CD4-positive, alpha-beta T cell (primary cell): ENCODE results near the gene SSTR4. TPM values are rescaled to one million over a fixed set of nuclear protein-coding genes. Genes with fewer than 3 reads are reported as not detected.

Experiments used
- ATAC-seq: fragments of 200-7000 bp; cut with Tn5 transposase; one replicate; pipeline ENCODE4 v1.10.0; 2022; ENCODE audit warnings: mild to moderate bottlenecking; ENCODE audit not compliant: poor library complexity
- CTCF ChIA-PET: fragments of 350-600 bp; sonication (Branson Sonifier 250); formaldehyde crosslinking; loops from one replicate; lab custom pipeline; 2021; ENCODE audit warnings: antibody characterized with exemption, inconsistent platforms; lab: Charles Lee
- POLR2A ChIA-PET: fragments of 350-600 bp; sonication (Branson Sonifier 250); formaldehyde crosslinking; loops from one replicate; lab custom pipeline; 2021; ENCODE audit warnings: antibody characterized with exemption, inconsistent platforms; lab: Charles Lee
- DNase-seq, 14 experiments: peaks; one replicate each; pipeline ENCODE4 v3.0.0-alpha.2; 2013 to 2020; ENCODE audit warnings: mixed read lengths in 2 of 14
- H3K27ac ChIP-seq, 2 donors: one replicate each; pipeline versions ENCODE4 v1.5.1 to v1.7.0; 2013; ENCODE audit warnings: low read length in 2 of 2, low read depth in 1 of 2, mild to moderate bottlenecking in 1 of 2
- H3K27me3 ChIP-seq, 2 experiments: 1 replicate in 1 of 2; 2 replicates in 1 of 2; pipeline versions ENCODE4 v1.6.1 to v1.7.0; 2013; ENCODE audit warnings: low read length in 2 of 2, control low read depth in 1 of 2, mild to moderate bottlenecking in 1 of 2, moderate library complexity in 1 of 2; ENCODE audit not compliant: insufficient read depth in 2 of 2, control insufficient read depth in 1 of 2
- H3K36me3 ChIP-seq: one replicate; pipeline ENCODE4 v1.6.1; 2013; ENCODE audit warnings: low read length, control low read depth; ENCODE audit not compliant: insufficient read depth
- H3K4me1 ChIP-seq: one replicate; pipeline ENCODE4 v1.6.1; 2013; ENCODE audit warnings: low read length, control low read depth; ENCODE audit not compliant: insufficient read depth
- H3K4me3 ChIP-seq: one replicate; pipeline ENCODE4 v1.5.1; 2013; ENCODE audit warnings: mild to moderate bottlenecking, low read length, moderate library complexity
- H3K9me3 ChIP-seq, 2 experiments: 1 replicate in 1 of 2; 2 replicates in 1 of 2; pipeline versions ENCODE4 v1.6.1 to v1.7.0; 2013; ENCODE audit warnings: low read length in 2 of 2, mild to moderate bottlenecking in 2 of 2, control low read depth in 1 of 2, moderate library complexity in 1 of 2; ENCODE audit not compliant: control insufficient read depth in 1 of 2, insufficient read depth in 1 of 2
- H3K27ac Mint-ChIP-seq: one replicate; pipeline ENCODE4 v1.8.0; 2020; ENCODE audit warnings: mixed read lengths
- H3K27me3 Mint-ChIP-seq: one replicate; pipeline ENCODE4 v1.8.0; 2021; ENCODE audit warnings: mixed read lengths
- H3K36me3 Mint-ChIP-seq: one replicate; pipeline ENCODE4 v1.8.0; 2021; ENCODE audit warnings: low read depth, mixed read lengths
- H3K4me1 Mint-ChIP-seq: one replicate; pipeline ENCODE4 v1.8.0; 2021; ENCODE audit warnings: low read depth, mixed read lengths
- H3K4me3 Mint-ChIP-seq: one replicate; pipeline ENCODE4 v1.8.0; 2020; ENCODE audit warnings: mild to moderate bottlenecking, mixed read lengths
- H3K9me3 Mint-ChIP-seq: one replicate; pipeline ENCODE4 v1.8.0; 2020; ENCODE audit warnings: mixed read lengths
- intact Hi-C, 2 experiments: fragments of 100-400 bp; cut with DNase I in 1 of 2; cut with micrococcal nuclease in 1 of 2; formaldehyde crosslinking; loops; one replicate each; pipeline versions ENCODE4 v1.15.1 to v1.9.0; 2023 to 2025; cut with DNase I, micrococcal nuclease
- total RNA-seq, 174 experiments: library from RNA in 2 of 174; stranded (reverse) in 2 of 174; gene quantifications; one replicate each; pipeline ENCODE4 v1.2.3 and lab custom pipeline; 2021 to 2026
- TF ChIP-seq, protein P1 (sequence below): fragments of 200-600 bp; IDR thresholded peaks from one replicate; pipeline ENCODE4 v1.8.0; 2022; ENCODE audit warnings: antibody characterized with exemption, mild to moderate bottlenecking

SSTR4 gene
- total RNA-seq, 2 experiments from 2014 or later: not detected

- peak in 2 of 14 experiments; percentile 15 to 31 for DNase-seq
- intact Hi-C loops: no loop called here
- ATAC-seq: no peak
- H3K27ac Mint-ChIP-seq: no peak overlapping the region
- Histone ChIP-seq H3K4me3 (peak overlapping the region; percentile 33), H3K9me3 (peaks cover 0 to 29% of the 10 kb centered on the region in 2 experiments), H3K27ac (no peak overlapping the region), H3K27me3 (peaks cover 38 to 52% of the 10 kb centered on the region in 2 experiments), H3K36me3 (no peaks in the 10 kb centered on the region), H3K4me1 (peaks cover 20% of the 10 kb centered on the region)
- TF ChIP-seq, protein P1, sequence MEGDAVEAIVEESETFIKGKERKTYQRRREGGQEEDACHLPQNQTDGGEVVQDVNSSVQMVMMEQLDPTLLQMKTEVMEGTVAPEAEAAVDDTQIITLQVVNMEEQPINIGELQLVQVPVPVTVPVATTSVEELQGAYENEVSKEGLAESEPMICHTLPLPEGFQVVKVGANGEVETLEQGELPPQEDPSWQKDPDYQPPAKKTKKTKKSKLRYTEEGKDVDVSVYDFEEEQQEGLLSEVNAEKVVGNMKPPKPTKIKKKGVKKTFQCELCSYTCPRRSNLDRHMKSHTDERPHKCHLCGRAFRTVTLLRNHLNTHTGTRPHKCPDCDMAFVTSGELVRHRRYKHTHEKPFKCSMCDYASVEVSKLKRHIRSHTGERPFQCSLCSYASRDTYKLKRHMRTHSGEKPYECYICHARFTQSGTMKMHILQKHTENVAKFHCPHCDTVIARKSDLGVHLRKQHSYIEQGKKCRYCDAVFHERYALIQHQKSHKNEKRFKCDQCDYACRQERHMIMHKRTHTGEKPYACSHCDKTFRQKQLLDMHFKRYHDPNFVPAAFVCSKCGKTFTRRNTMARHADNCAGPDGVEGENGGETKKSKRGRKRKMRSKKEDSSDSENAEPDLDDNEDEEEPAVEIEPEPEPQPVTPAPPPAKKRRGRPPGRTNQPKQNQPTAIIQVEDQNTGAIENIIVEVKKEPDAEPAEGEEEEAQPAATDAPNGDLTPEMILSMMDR: no peak
- POLR2A ChIA-PET: no interaction called here
- no peak overlapping the region for H3K4me3 Mint-ChIP-seq
- H3K27me3 Mint-ChIP-seq: peaks cover 51% of the 10 kb centered on the region
- no peaks in the 10 kb centered on the region for H3K36me3 Mint-ChIP-seq
- H3K4me1 Mint-ChIP-seq: peaks cover 6% of the 10 kb centered on the region
- CTCF ChIA-PET: no interaction called here
- H3K9me3 Mint-ChIP-seq: no peaks in the 10 kb centered on the region
Observed at GRCh38 chr20:23050076-23050838, 15.1 kb downstream of the SSTR4 start.

DNA sequence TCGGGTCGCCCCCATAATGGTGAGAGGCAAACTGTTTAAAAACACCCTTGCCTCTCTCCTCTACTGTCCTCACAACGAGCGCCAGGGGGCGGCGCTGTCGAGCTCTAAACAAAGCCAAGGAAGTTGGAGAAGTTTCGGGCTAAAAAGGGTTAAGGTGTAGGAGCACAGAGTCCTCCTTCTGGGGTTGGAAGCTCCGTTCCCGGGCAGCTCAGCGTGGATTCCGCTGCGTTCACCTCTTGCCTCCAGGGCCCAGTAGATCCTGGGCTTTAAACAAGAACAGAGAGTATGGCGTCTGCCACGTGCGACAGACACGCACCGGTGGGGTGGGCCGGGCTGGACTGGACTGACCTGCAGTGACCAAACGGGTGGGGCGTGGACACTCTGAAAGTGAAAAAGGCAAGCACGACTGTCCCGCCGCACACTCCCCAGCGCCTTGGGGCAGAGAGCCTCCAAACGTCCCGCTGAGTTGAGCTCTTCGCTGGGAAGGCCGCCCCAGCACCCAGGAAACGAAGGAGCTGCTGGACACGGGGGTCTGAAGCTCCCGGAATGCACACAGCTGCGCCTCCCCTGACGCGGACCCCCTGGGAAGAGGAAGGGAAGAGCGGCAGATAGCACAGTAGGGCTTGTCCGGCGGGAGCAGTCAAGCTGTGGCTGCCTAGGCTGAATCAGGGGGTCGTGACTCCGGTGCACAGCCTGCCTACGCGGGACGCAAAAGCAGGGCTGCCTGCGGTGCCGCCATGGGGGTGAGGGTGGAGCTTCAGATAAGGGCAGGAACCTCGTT lies 15.9 kb downstream of the SSTR4 start:
- peaks cover 20% of the 10 kb centered on the region for H3K4me1 ChIP-seq
- Mint-ChIP-seq H3K4me3 (no peak overlapping the region), H3K27me3 (peaks cover 45% of the 10 kb centered on the region), H3K36me3 (no peaks in the 10 kb centered on the region), H3K27ac (no peak overlapping the region), H3K4me1 (peaks cover 6% of the 10 kb centered on the region), H3K9me3 (no peaks in the 10 kb centered on the region)
- ChIA-PET POLR2A (no interaction called here), CTCF (no interaction called here)
- peak overlapping the region; percentile 33 for H3K4me3 ChIP-seq
- TF ChIP-seq, protein P1: no peak
- peaks cover 0 to 29% of the 10 kb centered on the region in 2 experiments for H3K9me3 ChIP-seq
- H3K36me3 ChIP-seq: no peaks in the 10 kb centered on the region
- intact Hi-C loops: no loop called here
- ATAC-seq (no peak), DNase-seq (peak in 3 of 14 experiments; percentile 19 to 52 (median 51))
- no peak overlapping the region for H3K27ac ChIP-seq
- peaks cover 34 to 51% of the 10 kb centered on the region in 2 experiments for H3K27me3 ChIP-seq

GRCh38 chr20:23052904-23053303 lies 17.8 kb downstream of the SSTR4 start:
- POLR2A ChIA-PET: no interaction called here
- DNase-seq: no peak
- CTCF ChIA-PET: no interaction called here
- Mint-ChIP-seq H3K4me1 (no peaks in the 10 kb centered on the region), H3K9me3 (no peaks in the 10 kb centered on the region), H3K4me3 (no peak overlapping the region), H3K27me3 (peaks cover 31% of the 10 kb centered on the region), H3K27ac (no peak overlapping the region), H3K36me3 (no peaks in the 10 kb centered on the region)
- Histone ChIP-seq H3K4me3 (no peak overlapping the region), H3K4me1 (peaks cover 14% of the 10 kb centered on the region), H3K9me3 (peaks cover 0 to 23% of the 10 kb centered on the region in 2 experiments), H3K27ac (no peak overlapping the region), H3K36me3 (no peaks in the 10 kb centered on the region), H3K27me3 (peaks cover 25 to 33% of the 10 kb centered on the region in 2 experiments)
- TF ChIP-seq, protein P1: no peak
- intact Hi-C loops: no loop called here
- ATAC-seq: no peak
